Astrocyte of the cerebellum (primary cell): ENCODE data around the gene MALAT1.
A peak's percentile ranks its signal among the peaks of the same experiment; 100 is the strongest.

Experiments
- DNase-seq: peaks from one replicate; pipeline ENCODE4 v3.0.0-alpha.2; 2011; ENCODE audit warnings: low read depth
- H3K4me3 ChIP-seq: 2 replicates; pipeline ENCODE4 v1.5.1; 2011; ENCODE audit warnings: mild to moderate bottlenecking, low read depth, low read length, moderate library complexity
- CTCF ChIP-seq: IDR thresholded peaks from 2 replicates; pipeline ENCODE4 v1.5.1; 2012; ENCODE audit warnings: low read length, low read depth, moderate library complexity, mild to moderate bottlenecking; ENCODE audit errors: missing control alignments
- in situ Hi-C: cut with HindIII; loops from 2 replicates; pipeline ENCODE4 v1.10.0; 2017; ENCODE audit warnings: low sequenced_read_pairs

MALAT1 gene

GRCh38 chr11:65546217-65546958 lies 47.5 kb downstream of the MALAT1 start:
- TF ChIP-seq CTCF: no peak
- no peak overlapping the region for H3K4me3 ChIP-seq
- no peak for DNase-seq
- in situ Hi-C loops: no loop called here

- no peak overlapping the region for H3K4me3 ChIP-seq
- no peak for TF ChIP-seq CTCF
- DNase-seq: no peak
- in situ Hi-C loops: no loop called here
Measured at GRCh38 chr11:65547446-65548125, 48.7 kb downstream of the MALAT1 start.

DNA sequence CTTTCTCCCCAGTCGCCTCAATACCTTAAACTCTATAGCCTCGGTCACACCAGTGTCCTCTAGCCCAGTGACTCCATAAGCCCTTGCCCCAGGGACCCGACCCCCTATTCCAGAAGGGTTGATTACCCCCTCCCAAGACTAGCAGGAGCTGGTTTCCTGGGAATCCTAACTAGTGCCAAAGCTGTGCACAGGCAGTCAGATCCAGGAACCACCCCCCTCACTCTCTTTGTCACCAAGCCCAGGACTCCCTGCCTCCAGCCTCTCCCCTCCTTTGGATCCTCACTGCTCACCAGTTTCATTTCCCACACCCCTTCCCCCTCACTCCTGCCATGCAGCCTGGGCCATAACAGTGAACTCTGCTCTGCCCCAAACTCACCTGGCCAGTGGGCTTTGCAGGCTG lies 49.5 kb downstream of the MALAT1 start:
- in situ Hi-C loops: no loop called here
- no peak overlapping the region for H3K4me3 ChIP-seq
- TF ChIP-seq CTCF: no peak
- DNase-seq: no peak

DNA sequence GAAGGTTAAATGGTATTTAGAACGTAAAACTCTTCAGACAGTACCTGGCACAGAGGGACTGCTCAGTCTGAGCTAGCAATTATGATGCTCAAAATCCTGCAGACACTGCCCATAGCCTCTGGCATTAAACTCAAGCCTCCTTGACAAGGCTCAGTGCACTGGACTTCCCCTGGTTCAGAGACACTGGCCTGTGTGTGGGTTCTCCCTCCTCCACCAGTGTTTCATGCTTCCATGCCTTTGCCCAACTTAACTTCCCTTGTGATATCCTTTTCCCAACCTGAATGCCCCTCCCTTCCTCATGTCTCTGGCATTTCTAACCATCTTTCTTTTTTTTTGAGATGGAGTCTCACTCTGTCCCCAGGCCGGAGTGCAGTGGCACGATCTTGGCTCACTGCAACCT lies 50.3 kb downstream of the MALAT1 start:
- DNase-seq: no peak
- TF ChIP-seq CTCF: no peak
- H3K4me3 ChIP-seq: no peak overlapping the region
- in situ Hi-C loops: no loop called here

GRCh38 chr11:65551572-65552387 lies 52.9 kb downstream of the MALAT1 start:
- TF ChIP-seq CTCF: peak; percentile 57
- no peak overlapping the region for H3K4me3 ChIP-seq
- no peak for DNase-seq
- in situ Hi-C loops: no loop called here

- TF ChIP-seq CTCF: no peak
- no peak for DNase-seq
- no peak overlapping the region for H3K4me3 ChIP-seq
- in situ Hi-C loops: no loop called here
Measured at GRCh38 chr11:65552388-65552951, 53.6 kb downstream of the MALAT1 start.
